G401.6 (cell line): Measurements from ENCODE around the gene SCN5A.

Experiments
- FAIRE-seq: peaks from 2 replicates; lab custom pipeline; 2012; peaks lifted over from hg19 to GRCh38; lab: Jason Lieb, UNC

Gene SCN5A

DNA sequence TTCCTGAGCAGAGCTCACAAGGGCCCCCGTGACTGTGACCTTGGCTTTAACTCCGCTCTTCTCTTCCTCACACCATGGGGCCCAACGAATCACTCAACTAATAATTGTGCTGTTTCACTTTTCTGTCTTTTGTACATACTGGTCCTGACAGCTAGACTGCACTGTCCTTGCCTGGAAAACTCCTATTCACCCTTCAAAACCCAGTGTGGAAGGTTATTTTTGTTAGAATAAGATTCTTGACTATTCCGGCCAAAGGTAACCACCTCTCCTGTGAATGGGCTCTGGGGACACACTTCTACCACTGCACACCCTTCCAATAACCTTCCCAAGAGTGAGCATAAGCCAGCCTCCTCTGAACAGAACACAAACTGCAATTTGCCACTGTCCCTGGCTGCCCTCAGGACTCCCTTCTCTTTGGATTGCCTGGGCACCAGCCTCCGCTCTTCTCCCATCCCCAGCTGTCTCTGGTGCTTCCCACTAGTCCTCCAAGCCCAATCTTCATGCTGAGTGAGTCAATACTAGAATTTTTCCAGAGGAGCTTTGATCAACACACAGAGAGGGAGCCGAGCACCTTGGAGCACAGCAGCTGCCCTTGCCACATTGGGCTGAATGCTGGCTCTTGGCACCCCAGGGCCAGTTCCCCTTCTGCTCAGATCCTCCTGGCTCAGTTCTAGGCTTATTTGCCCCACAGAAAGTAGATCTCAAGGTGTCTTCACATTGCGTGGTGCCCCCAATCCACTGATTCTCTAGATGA lies 2.1 kb downstream of the SCN5A start:
- no peak for FAIRE-seq

DNA sequence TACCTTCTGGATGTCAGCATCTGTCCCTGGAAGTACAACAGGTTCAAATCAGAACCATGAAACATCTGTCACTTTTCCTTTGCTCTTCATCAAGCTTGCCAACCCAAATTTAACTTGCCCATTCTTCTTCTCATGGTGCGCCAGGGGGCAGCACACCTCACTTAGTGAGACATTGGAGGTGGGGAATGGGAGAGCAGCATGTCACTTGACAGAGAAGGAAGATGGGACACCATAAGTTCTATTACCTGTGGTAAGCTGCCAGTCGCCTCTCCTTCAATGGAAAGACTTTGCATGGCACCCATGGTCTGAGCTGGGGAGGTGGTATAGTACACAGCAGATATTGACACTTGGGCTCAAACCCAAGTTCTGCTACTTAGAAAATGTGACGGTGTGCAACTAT lies 2.9 kb downstream of the SCN5A start:
- no peak for FAIRE-seq

DNA sequence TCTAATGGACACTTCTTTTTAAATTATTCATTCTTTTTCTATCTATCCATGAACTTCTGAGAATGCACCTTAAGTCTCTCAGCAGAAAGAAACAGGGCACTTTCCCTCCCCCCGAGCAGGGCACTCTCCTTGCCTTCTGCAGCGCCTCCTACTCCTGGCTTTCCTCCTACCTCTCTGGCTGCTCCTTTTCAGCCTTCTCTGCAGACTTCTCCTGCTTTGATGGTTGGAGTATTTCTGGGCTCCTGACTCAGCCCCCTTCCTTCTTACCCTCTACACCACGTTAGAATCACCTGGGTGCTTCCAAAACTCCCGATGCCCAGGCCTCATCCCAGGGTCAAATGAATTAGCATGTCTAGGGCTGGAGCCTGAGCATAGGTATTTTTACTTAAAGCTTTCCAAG lies 3.4 kb downstream of the SCN5A start:
- FAIRE-seq: no peak

DNA sequence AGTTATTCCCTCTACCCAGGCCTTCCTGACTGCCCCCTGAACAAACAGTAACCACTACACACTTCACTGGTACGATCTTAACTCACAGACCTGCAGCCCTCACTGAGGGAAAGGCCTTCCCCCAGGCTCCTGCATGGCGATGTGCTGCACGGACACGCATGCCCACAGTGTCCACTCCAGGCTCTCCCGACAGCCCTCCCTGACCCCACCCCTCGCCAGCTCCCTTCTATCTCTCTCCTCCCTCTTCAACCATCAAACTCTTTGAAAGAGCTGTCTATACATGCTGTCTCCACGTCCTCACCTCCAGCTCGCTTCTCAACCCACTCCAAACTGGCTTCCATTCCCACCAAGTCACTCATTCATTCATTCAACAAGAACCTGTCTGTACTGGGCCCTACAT lies 3.9 kb downstream of the SCN5A start:
- FAIRE-seq: no peak

DNA sequence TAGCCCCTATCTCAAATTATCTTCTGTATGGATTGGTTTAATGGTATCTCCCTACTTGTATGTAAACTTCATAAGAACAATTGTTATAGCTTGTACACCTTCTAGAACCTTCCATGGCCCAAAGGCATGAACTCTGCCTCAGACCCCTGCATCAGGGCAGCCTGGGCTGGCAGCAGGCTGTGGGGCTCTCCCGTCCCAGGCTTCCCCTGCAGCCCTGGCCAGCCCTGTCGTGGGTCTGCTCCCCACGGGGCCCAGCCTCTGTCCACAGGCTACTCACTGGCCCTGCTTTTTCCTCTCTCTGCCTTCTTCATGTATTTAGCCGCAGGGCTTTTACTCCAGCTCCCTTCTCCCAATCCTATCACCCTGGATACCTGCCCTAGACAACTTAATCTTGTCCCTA lies 4.4 kb downstream of the SCN5A start:
- no peak for FAIRE-seq

DNA sequence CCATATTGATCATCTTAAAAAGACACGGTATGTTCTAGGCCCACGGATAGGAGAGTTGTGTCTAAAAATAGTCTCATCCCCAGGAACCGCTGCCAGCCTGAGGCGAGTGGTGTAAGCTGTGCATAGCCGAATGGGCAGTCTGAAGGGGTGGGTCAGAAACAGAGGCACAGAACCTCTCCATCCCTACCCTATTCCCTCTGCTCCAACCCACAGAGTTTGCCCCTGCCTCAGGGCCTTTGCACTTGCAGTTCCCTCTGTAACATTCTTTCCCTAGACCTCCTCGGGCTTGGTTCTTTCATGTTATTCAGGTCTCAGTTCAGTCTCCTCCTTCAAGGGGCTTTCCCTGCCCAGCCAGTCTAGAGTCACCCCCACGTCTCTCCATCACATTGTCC lies 4.8 kb downstream of the SCN5A start:
- no peak for FAIRE-seq

DNA sequence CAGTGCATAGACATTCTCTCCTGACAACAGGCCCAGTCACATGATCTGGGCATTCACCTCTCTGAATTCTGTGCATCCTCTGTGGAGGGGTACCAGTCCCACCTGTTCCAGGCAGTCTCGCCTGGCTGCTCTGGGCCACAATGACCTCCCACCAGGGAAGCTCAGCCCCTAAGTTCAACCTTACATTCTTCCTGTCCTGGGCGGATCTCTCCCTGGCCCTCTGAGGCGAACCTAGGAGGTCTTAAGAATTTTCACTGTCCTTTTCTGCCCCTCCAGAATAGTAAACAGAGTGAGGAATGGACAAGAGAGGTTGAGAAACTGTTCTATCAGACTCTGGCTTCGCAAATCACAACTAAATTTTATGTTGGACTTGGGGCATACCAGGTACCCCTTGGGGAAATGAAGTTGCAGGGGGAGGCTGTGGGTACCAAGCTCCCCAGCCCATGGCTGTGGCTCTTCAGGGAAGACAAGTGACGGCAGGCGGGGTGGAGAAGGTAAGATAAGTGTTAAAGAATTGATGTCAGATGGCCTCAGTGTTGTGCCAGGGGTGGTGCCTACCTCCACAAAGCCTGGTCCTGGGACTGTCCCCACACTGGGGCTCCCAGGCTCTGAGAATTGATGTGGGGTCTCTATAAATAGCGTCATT lies 5.3 kb downstream of the SCN5A start:
- FAIRE-seq: no peak

DNA sequence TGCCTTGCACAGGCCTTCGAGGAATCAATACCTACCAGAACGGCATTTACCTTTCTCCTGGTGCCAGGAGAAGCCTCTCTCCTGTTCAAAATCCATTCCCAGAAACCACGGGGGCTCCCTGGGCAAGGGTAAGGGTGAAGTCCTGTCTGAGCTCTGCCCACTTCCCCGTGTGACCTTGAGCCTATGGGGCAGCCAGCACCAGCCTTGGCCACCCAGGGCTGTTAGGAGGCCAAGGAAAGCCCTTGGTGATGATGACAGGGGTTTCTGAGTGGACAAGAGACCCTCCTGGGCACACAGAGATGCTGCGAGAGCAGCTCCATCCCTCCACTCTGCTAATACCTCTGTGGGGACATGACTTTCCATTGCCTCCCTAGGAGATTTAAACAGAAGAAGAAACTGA lies 5.9 kb downstream of the SCN5A start:
- FAIRE-seq: no peak

DNA sequence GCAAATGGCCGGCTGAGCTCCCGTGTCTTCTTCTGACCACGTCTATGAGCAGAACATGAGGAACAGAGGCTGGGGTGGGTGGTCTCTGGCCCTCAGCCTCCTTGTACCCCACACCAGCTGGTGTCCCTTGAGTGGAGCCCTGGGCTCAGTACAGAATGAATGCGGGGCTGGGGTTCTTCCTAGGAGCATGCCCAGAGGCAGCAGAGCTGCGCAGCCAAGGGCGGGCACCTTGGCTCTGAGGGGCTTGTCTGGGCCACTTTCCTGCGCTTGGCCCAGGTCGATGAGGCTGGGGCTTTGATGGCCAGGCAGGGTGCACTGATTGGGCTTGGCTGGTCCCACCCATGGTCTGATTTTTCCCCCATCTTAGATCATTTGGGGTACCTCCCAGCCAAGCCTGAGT lies 6.4 kb downstream of the SCN5A start:
- FAIRE-seq: no peak

DNA sequence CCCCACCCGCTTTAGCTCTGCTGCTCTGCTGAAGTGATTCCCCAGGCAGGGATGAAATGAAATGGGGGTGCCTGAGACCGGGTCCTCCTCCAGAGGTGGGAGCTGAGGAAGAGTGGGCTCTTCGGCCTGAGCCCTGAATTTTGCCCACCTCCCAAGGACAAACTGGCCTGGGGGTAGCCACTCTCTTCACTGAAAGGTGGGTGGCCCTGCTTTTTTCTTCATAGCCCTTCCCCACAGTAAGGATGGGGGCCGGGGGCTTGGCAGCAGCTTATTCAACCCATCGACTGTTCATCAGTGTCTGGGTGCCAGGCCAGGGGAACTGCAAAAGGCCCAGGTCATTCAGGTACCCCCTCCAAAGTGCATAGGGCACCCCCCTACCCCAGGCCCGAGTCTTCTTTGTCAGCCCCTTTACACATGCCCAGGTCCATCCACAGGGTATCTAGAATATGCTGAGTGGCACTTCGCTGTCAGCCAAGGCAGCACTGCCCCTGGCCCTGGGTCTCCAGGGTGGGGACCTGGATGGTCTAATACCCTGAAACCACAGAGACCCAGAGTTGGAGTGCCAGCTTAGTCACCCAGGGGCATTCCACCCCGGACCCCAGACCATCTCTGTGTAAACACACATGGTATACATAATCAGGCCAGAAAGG lies 7.9 kb downstream of the SCN5A start:
- FAIRE-seq: no peak

DNA sequence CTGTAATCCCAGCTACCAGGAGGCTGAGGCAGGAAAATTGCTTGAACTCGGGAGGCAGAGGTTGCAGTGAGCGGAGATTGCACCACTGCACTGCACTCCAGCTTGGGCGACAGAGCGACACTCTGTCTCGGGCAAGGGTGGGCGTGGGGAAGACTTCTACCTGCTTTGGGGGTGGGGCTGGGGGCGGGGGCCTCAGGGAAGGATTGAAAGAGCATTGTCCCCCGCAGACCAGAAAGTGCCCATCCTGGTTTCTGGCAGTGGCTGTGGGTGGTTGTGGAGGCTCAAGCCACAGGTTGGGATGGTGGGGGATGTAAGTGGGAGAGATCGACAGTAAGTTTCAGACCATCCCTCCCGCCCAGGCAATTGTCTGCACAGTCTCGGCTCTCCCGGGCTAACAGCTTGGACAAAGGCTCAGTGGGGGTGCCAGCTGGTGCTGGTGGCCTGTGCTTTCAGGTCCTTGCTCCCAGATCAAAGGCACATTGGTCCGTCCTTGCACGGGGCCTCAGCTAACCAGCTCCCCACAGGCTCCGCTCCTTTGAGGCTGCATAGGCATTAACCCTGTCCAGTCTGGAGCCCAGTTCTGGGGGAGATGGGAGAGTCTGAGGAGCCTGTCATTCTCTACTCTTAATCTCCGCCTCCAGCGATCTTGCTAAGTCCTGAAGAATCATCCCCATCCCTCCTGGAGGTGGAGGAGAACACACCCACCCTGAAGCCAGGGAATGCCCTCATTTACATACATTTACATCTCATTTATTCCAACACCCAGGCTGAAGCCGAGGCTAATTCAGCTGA lies 8.6 kb downstream of the SCN5A start:
- FAIRE-seq: no peak

DNA sequence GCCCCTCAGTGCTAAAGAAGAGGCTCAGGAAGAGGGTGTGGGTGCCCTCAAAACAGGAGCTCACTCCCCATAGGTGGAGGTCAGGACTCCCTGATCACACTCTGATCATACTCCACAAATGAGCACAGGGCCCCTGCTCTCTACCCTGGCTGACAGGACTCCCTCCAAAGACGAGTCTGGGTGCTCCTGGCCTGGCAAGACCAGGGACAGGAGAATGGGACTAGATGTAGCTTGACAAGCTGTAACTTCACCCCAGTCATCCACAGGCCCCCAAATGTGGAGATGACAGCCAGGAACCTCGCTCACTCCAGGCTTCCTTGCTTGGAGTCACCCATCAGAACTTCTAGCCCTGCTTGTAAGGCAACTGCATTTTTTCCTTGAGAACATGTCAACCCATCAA lies 11.1 kb downstream of the SCN5A start:
- FAIRE-seq: no peak

DNA sequence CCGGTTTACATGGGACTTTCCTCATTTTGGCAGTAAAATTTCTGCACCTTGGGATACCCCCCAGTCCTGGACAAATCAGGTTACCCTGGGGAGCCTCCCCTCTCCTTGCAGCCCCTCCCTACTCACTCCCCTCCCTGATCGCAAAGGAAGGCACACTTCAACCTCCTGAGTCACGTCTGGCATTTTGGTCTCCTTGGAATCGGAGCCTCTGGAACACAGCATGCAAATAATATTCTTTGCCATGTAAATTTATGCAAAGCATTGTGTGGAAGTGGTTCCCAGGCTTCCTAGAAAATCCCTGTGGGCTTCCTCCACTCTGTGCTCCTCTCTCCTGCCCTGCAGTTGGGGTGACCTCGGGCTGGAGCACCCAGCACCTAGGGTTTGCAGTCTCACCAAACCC lies 11.6 kb downstream of the SCN5A start:
- no peak for FAIRE-seq

DNA sequence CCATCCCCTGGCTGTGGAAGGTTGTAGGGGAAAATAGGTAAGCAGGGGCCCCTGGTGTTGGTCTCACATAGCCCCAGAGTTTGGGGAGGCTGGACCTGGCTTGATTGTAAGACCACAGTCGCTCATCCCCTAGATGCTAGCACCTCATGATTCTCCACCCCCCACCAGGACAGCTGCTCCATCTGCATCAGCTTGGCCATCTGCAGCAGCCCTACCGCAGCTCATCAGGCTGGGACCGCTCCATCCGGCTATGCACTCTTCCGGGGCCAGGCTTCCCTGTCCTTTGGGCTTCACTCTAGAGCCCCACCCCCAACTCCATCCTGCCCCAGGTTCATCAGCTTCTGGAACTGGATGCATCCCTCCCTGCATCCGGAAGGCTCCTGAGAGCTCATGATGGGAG lies 12.6 kb downstream of the SCN5A start:
- no peak for FAIRE-seq

DNA sequence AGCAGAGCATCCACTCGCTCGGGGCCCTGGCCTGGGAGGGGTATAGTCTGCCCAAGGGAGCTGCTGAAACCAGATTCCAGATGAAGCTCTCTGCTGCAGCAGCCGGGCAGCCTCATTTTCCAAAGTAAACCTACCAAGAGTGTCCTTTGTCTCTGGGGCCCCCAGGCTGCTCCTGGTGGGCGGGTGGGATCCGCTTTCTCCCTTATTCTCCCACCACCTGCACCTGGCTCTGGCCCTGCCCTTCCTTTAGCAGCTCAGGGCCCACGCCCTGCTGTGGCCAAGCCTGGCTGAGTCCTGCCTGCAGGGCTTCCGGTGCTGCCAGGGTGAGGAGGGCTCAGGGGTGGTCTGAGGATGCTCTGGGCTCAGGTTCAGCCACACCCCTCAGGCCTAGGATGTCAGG lies 13.0 kb downstream of the SCN5A start:
- no peak for FAIRE-seq

DNA sequence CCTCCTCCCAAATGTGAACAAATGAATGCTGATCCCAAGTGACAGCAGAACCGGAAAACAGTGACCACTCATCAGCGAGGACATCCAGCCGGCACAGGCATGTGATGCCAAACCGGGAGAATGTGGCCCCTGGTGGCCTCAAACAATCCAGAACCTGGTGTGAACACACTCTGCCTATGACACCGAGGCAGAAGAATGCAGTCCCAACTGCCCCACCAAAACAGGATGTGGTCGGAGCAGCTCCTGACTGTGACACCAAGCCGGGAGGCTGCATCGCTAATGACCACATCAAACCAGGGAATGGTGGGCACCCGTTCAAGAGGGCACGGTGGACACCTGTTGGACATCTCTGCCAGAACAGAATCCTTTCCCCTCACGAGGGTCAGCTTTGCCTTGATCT lies 15.4 kb downstream of the SCN5A start:
- no peak for FAIRE-seq

DNA sequence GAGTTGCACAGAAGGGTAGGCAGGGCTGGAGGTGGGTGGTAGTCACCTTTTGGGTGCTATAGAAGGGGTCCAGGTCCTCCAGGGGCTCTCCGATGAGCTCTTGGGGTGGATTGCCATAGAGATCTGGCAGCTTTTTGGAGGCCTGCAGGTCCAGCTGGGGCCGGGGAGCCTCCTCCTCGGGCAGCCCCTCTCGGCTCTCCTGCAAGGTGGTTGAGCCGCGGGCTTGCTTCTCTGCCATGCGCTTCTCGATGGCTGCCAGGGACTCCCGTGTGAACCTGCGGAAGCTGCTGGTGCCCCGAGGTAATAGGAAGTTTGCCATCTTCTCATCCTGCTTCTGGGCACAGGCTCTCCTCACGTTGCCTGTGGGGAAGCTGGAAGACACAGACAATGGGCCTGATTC lies 16.5 kb downstream of the SCN5A start:
- FAIRE-seq: no peak

DNA sequence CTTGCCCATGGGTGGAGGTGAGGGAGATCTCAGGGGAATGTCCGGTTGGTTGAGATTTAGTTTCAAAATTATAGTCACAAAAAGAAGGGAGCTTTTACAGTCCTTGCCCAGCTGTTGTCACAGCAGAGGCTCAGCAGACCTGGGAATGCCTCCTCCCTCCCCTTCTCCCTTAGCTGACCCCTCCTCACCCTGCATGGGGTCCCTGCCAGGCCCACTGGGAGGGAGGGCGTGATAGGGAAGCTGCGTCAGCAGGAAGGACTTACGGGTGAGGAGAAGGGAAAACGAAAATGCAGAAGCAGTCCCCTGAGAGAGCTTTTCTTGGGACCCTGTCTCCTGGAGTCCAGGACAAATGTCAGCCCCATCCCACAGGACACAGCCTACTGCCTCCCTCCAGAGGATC lies 18.9 kb downstream of the SCN5A start:
- no peak for FAIRE-seq

DNA sequence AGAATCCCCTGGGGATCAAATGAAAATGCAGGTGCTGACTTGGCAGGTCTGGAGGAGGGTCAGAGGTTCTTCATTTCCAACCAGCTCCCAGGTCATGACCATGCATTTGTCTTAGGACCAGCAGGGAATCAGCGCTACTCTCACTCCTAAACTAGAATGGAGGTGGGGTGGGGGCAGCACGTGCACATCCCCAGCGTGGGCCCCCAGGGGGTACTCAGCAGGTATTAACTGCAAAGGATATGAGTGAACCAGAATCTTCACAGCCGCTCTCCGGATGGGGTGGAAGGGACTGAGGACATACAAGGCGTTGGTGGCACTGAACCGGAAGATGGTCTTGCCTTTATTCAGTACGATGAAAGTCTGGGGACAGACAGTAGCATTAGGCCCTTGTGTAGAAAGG lies 19.4 kb downstream of the SCN5A start:
- FAIRE-seq: no peak

DNA sequence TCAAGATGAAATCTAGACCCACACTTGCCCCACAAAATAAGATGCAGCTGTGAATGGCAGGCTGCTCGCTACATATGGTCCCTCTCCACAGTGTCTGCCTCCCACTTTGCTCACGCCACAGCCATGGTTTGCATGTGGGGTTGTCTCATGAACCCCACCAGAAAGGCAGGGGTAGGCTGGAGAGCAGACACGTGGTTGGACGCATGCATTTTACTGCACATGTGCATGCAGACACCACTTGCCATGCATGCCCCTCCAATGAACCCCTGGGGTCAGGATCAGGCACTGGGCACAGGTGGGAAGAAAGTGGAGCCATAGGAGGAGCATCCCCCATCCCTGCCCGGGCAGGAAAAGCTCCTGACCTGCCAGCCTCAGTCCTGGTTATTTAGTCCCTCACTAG lies 20.7 kb downstream of the SCN5A start:
- no peak for FAIRE-seq

DNA sequence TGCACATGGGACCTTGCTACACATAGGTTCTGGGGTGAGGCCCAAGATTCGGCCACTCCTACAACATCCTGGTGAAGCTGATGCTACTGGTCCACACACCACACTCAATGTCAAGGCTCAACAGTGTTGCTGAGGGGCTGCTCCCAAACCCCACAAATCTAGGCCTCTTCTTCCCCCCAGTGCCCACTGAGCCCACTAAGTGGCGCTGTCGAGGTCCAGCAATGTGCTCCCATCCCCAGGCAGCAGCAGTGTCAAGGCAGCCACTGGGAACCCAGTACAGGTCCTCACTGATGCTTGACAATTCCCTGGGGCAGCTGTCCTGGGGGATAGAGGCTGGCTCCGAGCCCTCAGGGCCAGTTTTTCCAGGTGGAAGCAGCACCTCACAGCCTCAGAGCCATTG lies 21.5 kb downstream of the SCN5A start:
- FAIRE-seq: no peak

DNA sequence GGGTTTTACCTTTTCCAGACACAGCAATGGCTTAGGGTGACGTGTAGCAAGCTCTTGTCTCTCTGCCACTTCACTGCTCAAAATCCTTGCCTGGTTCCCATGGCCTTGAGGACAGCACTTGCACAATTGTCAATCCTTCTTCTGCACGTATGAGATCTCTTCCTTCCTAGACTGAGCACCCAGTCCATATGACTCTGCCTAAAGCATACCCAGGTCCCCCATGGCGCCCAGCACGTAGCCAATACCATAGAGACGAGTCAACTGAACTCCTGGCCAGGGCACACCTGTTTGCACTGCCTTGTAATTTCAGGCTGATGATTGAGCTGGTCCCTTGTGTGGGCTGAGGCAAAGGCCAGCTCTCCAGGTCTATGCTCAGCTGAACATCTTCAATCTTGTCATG lies 23.3 kb downstream of the SCN5A start:
- FAIRE-seq: no peak

DNA sequence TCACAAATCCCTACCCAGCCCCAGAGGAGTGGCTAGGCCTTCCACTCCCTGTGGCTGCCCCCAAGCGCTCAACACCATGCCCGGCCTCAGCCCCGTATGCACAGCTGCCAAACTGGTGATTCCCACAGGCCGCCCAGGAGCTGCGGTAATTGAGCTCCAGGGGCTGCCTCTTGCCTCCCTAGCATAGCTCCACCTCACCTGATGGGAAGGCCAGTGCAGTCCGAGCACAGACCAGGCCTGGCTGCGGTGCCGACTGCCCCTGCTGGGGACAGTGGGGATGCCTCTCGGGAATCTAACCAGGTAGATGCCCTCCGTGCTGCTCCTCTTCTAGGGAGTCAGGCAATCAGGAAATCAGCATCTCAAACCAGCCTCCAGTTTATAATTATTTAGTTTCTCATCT lies 25.9 kb downstream of the SCN5A start:
- no peak for FAIRE-seq
